Hepatic stellate cell (primary cell): Measurements from ENCODE around the gene BFSP1.

Experiments used
- DNase-seq: peaks from one replicate; pipeline ENCODE4 v3.0.0; 2011; ENCODE audit warnings: low spot score

Gene BFSP1

DNA sequence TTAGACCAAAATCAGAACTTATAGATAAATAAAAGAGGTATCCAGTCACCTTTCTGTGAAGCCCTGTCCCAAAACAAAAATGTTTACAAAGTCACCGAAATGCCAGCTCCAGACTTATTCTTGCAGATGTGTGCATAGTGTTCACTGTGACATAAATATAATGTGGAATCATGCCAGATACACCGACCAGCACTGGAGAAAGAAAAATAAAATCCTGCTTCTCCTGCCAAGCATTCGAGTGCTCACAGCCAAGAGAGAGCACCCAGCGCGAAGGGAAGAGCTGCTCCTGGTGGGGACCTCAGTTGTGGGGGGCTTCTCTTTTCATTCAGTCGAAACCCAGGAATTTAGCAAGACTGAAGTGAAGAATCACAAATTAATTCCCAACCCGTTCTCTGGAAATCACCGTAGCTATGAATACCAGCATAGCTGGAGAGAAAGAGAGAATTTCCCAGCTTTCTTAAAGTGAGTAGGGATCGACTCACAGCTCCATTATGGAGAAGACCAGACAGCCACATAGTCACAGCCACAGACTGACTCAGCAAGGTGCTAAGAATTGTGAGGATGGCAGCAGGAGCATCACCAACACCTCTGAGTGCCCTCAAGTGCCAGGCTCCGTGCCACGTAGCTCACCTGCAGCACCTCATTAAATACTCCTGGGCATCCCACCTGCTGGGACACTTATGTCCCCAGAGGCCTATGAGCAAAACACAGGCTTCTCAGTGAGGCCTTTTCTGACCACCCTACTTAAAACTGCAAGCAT lies 33.2 kb downstream of the BFSP1 start:
- DNase-seq = peak; percentile 31

DNA sequence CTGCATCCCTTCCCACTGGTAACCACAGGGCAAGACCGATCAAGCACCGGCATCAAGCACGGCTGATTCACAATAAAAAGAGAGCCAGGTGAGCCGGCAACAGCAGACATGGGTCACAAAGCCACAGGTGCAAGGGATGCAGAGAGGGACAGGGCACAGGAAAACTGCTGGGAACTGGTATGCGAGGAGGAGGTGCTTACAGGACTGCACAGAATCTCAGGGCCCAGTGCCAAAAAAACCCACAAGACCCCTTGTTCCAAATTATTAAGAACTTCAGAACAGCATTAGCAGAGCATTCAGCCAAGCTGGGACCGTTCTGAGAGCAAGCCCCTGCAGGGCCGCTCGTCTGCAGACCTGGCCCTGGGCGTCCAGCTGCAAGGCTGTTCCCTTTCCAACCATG lies 35.4 kb downstream of the BFSP1 start:
- DNase-seq = no peak

DNA sequence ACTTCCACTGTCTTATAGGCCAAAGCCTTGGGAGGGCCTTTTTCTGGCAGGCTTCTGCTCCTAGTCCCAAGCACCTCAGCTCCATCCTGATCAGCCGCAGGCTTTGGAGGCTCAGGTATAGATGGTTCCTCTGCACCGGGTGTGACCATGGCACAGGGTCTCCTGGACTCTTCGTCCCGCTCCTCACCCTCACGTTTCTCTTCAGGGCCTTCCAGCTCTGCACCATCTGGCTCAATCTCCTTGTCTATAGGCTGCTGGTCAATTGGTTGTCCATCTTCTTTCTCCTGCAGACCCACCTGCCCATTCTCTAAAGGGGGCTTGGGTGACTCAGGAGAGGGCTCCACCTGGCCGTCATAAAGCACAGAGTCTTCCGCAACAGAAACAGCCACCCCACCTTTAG lies 37.0 kb downstream of the BFSP1 start:
- DNase-seq = no peak

DNA sequence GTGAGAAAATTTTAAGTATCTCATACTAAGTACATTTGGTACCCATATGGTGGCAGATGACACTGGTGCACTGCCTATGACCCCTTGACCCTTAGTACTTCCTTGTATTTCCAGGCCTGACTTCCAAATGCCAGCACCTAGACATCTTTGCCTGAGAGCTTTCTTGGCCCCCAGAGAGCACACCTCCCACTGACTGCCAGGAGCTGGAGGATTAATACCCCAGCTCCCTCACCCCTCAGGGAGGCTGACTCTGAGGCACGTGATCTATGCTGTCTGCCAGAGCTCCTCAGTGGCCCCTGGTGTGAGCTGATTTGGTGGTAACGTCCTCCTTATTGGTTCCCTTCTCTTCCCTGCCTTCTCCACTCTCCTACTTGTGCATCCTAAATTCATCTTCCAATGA lies 38.0 kb downstream of the BFSP1 start:
- no peak for DNase-seq

DNA sequence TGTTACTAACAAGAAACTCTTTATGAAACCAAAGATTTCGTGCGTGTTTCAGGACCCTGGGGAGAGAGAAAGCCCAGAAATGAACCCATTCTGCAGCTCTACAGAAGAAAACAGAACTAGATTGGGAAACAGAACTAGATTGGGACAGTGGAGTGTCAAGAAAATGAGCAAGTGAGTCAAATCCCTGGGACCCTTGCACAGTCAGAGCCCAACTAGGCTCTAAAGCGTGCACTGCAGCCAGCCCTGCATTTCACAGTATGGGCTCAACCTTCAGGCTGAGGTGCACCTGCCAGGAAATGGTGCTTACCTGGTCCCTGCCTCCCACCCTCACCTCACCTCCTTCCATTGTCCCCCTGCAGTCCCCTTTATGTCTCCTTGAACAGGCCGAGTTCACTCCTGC lies 39.7 kb downstream of the BFSP1 start:
- no peak for DNase-seq

DNA sequence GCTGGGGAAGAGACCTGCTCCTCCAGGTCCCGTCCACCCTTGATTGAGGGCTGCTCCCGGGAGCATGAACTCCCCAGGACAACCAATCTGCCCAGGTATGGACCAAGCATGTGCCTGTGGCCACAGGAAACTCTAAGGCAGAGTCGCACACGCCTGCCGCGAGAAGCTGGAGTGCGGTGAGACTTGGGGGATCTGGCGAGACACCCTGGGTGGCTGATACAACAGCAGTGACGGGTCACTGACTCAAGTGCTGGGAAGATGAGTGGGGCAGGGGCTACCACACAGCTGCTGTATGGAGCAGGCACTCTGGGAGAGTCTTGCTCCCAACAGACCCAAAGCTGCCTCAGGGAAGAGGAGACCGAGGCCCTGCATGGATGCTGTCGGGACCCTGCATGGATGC lies 40.1 kb downstream of the BFSP1 start:
- no peak for DNase-seq

DNA sequence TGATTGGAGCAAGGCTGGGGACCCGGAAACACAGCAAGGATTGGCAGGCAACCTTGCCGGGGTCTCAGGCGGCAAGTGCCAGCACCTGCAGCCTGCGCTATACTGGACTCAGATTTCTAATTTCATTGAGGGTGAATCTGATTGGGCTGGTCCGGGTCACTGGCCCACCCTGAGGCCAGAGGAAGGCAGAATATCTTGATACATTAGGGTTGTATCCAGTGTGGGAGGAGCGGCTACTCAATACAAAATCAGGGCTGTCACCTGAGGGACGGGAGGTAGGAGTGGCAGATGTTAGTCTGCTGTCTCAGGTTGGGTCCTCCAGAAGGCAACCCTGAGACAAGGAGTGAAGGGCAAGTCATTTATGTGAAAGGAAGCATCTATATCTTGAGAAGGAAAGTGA lies 40.7 kb downstream of the BFSP1 start:
- DNase-seq = no peak

DNA sequence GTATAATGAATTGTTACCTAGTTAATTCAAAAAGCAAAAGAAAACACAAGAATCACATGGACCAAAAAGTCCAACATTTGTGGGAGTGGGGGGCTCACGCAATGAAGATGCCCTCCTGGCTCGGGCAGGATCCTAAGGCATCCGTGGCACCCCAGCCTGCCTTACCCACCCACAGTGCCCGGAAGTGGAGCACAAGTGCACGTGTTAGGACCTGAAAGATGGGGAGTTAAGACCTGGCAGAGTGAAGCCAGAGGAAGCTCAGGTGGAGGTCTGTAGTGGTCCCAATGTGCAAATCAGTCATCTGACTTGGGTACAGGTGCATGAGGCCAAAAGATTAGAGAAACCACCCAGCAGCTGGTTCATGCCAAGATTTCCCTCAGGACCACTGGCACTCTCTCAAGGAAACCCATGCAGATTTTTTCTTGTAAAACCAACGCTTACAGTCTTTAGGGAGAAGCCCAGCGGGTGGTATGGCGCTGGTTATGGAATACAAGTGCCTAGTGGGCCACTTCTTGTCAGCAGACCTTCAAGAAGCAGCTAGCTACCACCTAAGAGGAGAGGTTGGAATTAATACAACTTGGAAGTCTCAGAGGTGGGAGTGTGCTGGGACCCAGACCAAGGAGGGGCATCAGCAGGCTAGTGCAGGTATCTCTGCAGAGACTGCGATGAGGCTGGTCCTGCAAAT lies 42.1 kb downstream of the BFSP1 start:
- no peak for DNase-seq

DNA sequence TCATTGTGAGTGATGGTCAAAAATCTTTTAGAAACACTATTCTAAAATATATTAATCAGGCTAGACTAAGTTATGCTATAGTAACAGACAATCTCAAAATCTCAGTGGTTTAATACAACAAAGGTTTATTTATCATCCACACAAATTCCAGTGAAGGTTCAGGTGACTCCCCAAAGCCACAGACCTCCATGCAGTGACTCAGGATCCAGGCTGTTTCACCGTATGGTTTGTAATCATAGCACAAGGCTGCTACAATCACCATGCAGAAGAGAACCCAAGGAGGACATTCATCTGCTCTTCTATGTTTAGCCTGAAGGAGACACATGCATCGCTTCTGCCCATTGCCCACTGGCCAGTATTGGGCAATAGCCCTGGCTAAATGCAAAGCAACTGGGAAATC lies 46.2 kb downstream of the BFSP1 start:
- DNase-seq = no peak

DNA sequence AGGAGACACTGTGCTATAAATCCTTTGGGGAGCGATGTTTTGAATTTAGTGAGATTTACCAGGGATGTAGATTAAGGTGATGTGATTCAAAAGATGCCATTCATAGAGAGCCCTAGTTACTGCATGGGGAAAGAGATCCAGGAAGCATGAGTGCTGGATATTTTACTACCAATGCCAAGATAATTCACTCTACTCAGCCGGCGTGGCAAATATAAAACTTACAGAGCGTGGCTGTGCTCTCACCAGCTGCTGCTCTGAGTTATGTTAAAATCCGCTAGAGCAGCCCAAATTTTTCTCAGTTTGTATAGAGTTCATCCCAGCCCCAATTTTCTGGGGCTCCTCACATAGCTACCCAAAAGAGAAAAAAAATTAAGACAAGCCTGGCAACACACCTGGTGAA lies 48.6 kb downstream of the BFSP1 start:
- DNase-seq = no peak

DNA sequence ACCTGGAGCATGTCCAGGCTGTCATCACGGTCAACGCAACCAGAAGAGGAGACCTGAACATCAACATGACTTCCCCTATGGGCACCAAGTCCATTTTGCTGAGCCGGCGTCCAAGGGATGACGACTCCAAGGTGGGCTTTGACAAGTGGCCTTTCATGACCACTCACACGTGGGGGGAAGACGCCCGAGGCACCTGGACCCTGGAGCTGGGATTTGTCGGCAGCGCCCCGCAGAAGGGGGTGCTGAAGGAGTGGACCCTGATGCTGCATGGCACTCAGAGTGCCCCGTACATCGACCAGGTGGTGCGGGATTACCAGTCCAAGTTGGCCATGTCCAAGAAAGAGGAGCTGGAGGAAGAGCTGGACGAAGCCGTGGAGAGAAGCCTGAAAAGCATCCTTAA lies 49.5 kb downstream of the BFSP1 start:
- DNase-seq = no peak

DNA sequence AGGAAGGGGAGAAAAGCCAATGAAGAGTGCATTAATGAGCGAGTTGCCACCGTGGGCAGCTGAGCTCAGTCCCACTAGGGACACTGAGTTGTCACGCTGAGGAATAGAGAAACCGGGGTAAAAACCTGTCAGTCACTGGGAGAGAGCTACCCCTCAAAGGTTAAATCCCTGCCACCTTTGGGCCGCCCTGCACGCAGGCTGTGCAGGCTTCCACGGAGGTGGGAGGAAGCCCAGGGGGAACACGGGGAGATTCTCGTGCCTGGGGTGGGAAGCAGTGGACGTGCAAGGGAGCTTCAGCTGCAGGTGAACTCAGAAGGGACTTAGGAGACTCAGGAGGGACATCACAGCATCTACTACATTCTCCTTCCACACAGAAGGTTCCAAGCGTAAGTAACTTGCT lies 50.5 kb downstream of the BFSP1 start:
- no peak for DNase-seq

DNA sequence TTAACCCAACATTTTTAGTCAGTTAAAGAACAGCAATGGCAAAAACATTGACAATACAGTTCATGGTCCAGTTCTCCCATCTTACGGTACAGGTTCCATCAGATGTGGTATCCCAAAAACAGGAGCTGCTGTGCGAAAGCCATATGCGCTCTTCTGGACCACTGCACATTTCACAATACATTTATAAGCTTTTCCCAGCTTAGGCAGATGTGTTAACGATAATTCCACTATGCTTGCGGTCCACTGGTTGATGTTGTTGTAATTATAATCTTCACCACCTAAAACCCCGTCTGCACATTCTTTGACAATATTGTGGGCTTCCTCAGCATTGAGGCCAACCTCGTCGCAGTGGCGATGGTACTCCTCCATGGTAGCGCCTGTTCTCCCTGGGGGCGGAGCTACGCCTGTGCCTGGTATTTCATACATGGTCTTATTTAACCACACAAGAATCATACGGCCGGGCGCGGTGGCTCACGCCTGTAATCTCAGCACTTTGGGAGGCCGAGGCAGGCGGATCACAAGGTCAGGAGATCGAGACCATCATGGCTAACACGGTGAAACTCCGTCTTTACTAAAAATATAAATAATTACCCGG lies 52.0 kb downstream of the BFSP1 start:
- no peak for DNase-seq

DNA sequence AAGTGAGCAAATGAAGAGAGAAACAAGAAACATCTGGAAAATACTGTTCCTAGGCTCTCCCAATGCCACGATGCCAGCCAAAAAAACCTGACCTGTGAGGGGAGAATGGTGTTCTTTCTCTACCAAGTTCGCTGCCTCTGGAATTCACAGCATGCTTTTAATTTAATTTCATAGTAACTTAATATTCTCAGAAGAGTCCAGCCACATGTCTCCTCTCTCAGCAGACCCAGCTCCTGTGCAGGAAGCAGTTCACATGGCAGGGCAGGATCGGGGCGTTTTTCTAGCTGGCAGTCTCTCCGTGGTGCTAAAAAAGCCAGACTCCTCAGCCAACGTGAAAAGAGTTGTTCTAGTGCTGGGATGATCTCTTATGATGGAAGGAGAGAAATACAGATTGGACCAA lies 57.5 kb downstream of the BFSP1 start:
- DNase-seq = no peak

DNA sequence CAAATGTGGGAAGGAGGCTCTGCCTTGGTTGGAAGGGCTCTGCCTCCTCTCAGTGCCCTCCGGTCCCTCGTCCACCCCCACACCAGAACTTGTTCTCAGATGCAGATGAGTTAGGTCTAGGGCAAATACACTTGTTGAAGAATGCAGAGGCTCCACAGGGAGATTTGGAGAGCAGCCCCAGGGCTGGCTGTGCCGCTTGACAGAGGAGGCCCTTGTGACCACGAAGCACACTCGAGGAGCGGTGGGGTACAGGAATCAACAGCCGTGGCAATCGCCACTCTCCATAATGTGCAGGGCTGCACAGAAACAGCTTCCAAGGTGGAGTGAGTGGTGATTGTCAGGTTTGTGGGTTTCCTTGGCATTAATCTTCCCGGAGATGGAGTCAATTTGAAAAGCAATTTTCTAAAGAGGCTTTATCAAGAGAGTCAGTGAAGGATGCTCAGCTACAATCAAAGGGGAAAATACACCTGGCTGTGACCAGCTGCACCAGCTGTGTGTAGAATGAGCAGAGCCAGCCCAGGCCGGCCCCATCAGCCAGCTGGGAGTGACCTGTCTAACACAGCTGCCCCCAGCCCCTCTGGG lies 59.5 kb downstream of the BFSP1 start:
- no peak for DNase-seq

DNA sequence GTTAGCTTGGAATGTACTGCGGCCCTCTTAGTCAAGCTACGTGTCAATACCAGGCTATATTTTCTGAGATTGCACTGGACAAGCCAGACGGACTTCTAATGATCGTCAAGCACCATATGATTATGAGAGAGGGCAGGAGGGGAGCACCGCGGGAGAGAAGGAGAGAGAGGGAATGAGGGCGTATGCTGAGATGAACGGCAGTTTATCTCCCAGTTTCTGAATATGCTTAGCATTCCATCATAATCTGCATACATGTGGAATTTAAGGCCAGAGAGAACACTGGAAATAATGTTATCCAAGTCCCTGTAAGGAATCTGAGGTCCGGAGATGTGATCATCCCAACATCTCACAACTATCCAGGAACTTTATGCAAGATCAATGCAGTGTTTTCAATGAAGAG lies 60.2 kb downstream of the BFSP1 start:
- no peak for DNase-seq

DNA sequence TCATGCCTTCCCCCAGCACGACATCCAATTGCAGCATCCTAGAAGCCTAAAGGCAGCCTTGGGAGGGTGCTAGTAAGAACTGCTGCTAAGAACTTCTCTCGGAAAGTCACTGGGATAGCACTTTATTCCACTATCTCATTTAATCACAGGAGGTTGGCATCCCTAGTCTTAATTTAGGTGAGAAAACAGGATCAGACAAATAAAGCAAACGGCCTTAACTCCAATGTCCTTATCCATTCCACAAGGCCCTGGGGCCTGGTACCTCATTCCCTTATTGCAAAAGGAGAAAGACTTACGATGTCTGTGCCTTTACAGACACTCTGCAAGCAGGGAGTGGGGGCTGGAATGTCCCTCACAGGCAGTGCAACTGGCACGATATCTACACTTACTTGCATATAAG lies 60.7 kb downstream of the BFSP1 start:
- DNase-seq = no peak

DNA sequence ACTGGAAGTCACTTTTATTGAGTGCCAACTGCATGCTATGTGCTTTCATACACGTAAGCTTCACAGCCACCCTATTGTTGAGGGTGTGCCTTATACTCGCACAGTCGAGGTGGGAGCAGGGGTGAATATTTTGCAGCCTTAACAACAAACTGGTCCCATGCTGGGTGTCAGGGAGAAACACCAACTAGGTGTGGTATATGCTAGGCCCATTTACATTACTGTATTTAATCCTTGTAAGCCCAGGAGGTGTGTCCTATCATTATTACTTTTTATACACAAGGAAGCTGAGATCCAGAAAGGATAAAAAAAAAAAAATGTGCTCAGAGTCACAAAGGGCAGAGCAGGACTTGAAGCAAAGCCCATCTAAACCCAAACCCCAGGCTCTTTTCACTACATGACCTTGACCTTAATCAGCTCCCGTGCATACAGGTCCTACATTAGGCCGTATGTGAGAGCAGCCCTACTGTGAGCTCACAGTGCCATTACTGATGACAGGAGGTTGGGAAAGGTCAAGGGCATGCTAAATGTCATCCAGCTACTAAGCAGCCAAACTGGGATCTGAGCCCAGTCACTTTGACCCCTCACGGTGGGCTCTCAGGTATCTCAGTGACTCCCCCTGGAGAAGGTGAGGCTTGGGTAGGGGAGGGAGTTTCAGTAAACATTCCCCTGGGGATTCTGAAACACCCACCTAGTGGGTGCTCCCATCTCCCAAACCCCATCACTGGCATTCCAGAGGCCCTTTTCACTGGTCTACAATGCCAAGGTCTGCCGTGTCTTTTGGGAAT lies 61.7 kb downstream of the BFSP1 start:
- DNase-seq = no peak

DNA sequence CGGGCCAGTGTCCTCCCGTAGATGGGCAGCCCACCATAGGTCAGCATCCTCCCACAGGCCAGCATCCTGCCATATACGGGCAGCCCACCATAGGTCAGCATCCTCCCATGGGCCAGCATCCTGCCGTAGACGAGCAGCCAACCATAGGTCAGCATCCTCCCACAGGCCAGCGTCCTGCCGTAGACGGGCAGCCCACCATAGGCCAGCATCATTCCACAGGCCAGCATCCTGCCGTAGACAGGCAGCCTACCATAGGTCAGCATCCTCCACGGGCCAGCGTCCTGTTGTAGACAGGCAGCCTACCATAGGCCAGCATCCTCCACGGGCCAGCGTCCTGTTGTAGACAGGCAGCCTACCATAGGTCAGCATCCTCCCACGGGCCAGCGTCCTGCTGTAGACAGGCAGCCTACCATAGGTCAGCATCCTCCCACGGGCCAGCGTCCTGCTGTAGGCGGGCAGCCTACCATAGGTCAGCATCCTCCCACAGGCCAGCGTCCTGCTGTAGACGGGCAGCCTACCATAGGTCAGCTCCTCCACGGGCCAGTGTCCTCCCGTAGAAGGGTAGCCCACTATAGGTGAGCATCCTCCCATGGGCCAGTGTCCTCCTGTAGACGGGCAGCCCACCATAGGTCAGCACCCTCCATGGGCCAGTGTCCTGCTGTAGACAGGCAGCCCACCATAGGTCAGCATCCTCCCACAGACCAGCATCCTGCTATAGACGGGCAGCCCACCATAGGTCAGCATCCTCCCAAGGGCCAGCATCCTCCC lies 62.9 kb downstream of the BFSP1 start:
- DNase-seq = no peak

DNA sequence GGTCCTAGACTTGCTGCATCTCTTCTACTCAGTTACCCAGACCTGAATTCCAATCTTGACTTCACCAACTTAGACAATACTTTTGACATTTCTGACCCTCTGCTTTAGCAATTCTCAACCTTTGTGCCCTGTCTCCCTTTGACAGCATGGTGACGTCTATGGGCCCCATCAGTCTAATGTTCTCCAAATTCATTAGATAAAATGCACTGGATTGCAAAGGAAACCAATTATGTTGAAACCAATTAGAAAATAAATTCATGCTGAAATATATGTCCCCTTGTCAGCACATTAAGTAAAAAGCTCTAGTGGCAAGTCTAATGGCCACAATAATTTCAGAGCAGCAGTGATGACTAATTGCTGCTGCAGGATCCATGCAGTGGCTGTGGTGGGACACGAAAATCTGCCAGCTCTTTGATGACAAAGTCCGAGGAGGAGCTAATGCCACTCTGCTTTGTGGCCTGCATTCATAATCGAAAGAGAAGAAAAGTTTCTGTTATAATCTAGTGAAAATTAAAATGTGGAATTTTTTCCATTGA lies 64.0 kb downstream of the BFSP1 start:
- DNase-seq = no peak

DNA sequence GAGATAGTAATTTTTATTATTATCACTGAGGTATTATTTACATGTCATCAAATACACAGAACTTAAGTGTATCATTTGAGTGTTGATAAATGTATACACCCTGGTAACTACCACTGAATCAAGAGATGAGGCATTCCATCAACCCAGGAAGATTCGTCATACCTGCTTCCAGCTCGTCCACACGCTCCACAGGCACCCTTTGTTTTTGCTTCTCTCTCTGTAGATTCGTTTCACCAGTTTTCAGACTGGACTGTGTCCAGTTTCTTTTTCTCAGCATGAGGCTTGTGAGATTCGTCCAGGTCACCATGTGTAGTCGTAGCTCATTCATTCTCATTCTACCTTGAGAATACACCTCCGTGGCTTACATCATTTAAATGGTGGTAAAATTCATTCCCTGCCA lies 64.5 kb downstream of the BFSP1 start:
- no peak for DNase-seq
